ENCODE data around the gene RPS29. TPM values are rescaled to one million over a fixed set of nuclear protein-coding genes. Genes with fewer than 3 reads are reported as not detected.

Gene RPS29
- total RNA-seq, 3 donors from 2014 or later (not counting 1 experiment from before 2014, with no cell fraction given): 1,124 to 1,711 (median 1,654) TPM

- H3K27ac ChIP-seq (ENCODE audit: low read length): peak overlapping the region; percentile 24
- ATAC-seq (no peak), DNase-seq (peak in 1 of 2 donors; percentile 67)
- peaks cover 6% of the 10 kb centered on the region for H3K36me3 ChIP-seq (ENCODE audit: control insufficient read depth, insufficient read depth, low read length)
- peak overlapping the region; percentile 76 to 99 for H3K27ac Mint-ChIP-seq
- H3K9me3 ChIP-seq (ENCODE audit: control insufficient read depth, insufficient read depth, low read length): no peaks in the 10 kb centered on the region
- intact Hi-C loops (cut with micrococcal nuclease): loop anchor here (10.0 kb wide), 1 partner anchor 691 kb away; the partner anchor contains the start of genes DMAC2L and L2HGDH
- H3K36me3 Mint-ChIP-seq: no peaks in the 10 kb centered on the region
- no peak for TF ChIP-seq CTCF (IDR thresholded peaks at IDR 0.05)
- peaks cover 33 to 45% of the 10 kb centered on the region in 2 donors for H3K4me1 Mint-ChIP-seq
- no peaks in the 10 kb centered on the region for H3K27me3 ChIP-seq (ENCODE audit: control insufficient read depth, insufficient read depth, low read length)
- H3K27me3 Mint-ChIP-seq (ENCODE audit: low read depth in 2 of 2): no peaks in the 10 kb centered on the region
- H3K4me1 ChIP-seq (ENCODE audit: control insufficient read depth, insufficient read depth, low read length): peaks cover 23% of the 10 kb centered on the region
- WGBS (ENCODE audit: insufficient coverage): 51% methylated on average over 3 of the region's 6 CpGs
- no peaks in the 10 kb centered on the region for H3K9me3 Mint-ChIP-seq
- H3K4me3 ChIP-seq (ENCODE audit: low read length): no peak overlapping the region
- no peak overlapping the region for H3K4me3 Mint-ChIP-seq
Measured at GRCh38 chr14:49623941-49624839, 38.0 kb upstream of the RPS29 start.

- Histone ChIP-seq H3K9me3 (ENCODE audit: control insufficient read depth, insufficient read depth, low read length) (no peaks in the 10 kb centered on the region), H3K27ac (ENCODE audit: low read length) (peak overlapping the region; percentile 24), H3K4me1 (ENCODE audit: control insufficient read depth, insufficient read depth, low read length) (peaks cover 25% of the 10 kb centered on the region), H3K36me3 (ENCODE audit: control insufficient read depth, insufficient read depth, low read length) (peaks cover 8% of the 10 kb centered on the region), H3K4me3 (ENCODE audit: low read length) (no peak overlapping the region), H3K27me3 (ENCODE audit: control insufficient read depth, insufficient read depth, low read length) (no peaks in the 10 kb centered on the region)
- no peaks in the 10 kb centered on the region for H3K9me3 Mint-ChIP-seq
- DNase-seq: no peak
- ATAC-seq: no peak
- H3K27me3 Mint-ChIP-seq (ENCODE audit: low read depth in 2 of 2): no peaks in the 10 kb centered on the region
- TF ChIP-seq CTCF (IDR thresholded peaks at IDR 0.05): no peak
- no peak overlapping the region for H3K4me3 Mint-ChIP-seq
- H3K36me3 Mint-ChIP-seq: peaks cover 6% of the 10 kb centered on the region
- intact Hi-C loops (cut with micrococcal nuclease): loop anchor here (10.0 kb wide), 1 partner anchor 691 kb away; the partner anchor contains the start of genes DMAC2L and L2HGDH
- WGBS (ENCODE audit: insufficient coverage): 83% methylated on average over 2 of the region's 3 CpGs
- peak overlapping the region; percentile 76 to 99 for H3K27ac Mint-ChIP-seq
- peaks cover 41 to 53% of the 10 kb centered on the region in 2 donors for H3K4me1 Mint-ChIP-seq
Measured at GRCh38 chr14:49623387-49623786, 37.2 kb upstream of the RPS29 start.

- Histone ChIP-seq H3K27ac (ENCODE audit: low read length) (peak overlapping the region; percentile 27), H3K4me3 (ENCODE audit: low read length) (peak overlapping the region; percentile 83), H3K4me1 (ENCODE audit: control insufficient read depth, insufficient read depth, low read length) (peaks cover 29% of the 10 kb centered on the region), H3K27me3 (ENCODE audit: control insufficient read depth, insufficient read depth, low read length) (no peaks in the 10 kb centered on the region), H3K36me3 (ENCODE audit: control insufficient read depth, insufficient read depth, low read length) (peaks cover 21% of the 10 kb centered on the region), H3K9me3 (ENCODE audit: control insufficient read depth, insufficient read depth, low read length) (no peaks in the 10 kb centered on the region)
- Mint-ChIP-seq H3K27me3 (ENCODE audit: low read depth in 2 of 2) (no peaks in the 10 kb centered on the region), H3K36me3 (peaks cover 12% of the 10 kb centered on the region), H3K27ac (peak overlapping the region; percentile 99), H3K4me3 (peak overlapping the region; percentile 98), H3K9me3 (no peaks in the 10 kb centered on the region), H3K4me1 (peaks cover 43 to 58% of the 10 kb centered on the region in 2 donors)
- 54% methylated on average over 3 of the region's 3 CpGs for WGBS (ENCODE audit: insufficient coverage)
- DNase-seq (no peak), ATAC-seq (no peak)
- no peak for TF ChIP-seq CTCF (IDR thresholded peaks at IDR 0.05)
- intact Hi-C loops (cut with micrococcal nuclease): loop anchor here (10.0 kb wide), 1 partner anchor 693 kb away; the partner anchor contains the start of genes DMAC2L and L2HGDH
Measured at GRCh38 chr14:49622022-49622607, 35.9 kb upstream of the RPS29 start.

Measured in natural killer cell (primary cell).